K562 (cell line): Measurements from ENCODE around the gene ZFP69B.

ENCODE experiments used
- CBX8 ChIP-seq: fragments of 200-600 bp; sonication (generic); IDR thresholded peaks from 2 replicates; pipeline ENCODE4 v1.6.1; 2012; ENCODE audit warnings: borderline replicate concordance, mixed run types, low read depth, mild to moderate bottlenecking, moderate library complexity, mixed read lengths, low read length, control low read depth, inconsistent platforms; ENCODE audit not compliant: poor library complexity, severe bottlenecking; ENCODE audit errors: extremely low read depth
- FOS ChIP-seq: IDR thresholded peaks from 3 replicates; pipeline ENCODE4 v1.6.1; 2011; ENCODE audit not compliant: insufficient read length; ENCODE audit errors: extremely low read depth
- KAT7 ChIP-seq: sonication (generic); formaldehyde crosslinking; IDR thresholded peaks from 2 replicates; pipeline ENCODE4 v1.8.0; 2022; ENCODE audit warnings: missing genetic modification reagents, mild to moderate bottlenecking, borderline replicate concordance
- RBBP5 ChIP-seq: fragments of 200-600 bp; sonication (generic); IDR thresholded peaks from 2 replicates; pipeline ENCODE4 v1.6.1; 2012; ENCODE audit warnings: borderline replicate concordance, mild to moderate bottlenecking, low read length, control low read depth, inconsistent platforms; ENCODE audit not compliant: insufficient read depth, poor library complexity, severe bottlenecking
- SRF ChIP-seq, 2 experiments: fragments of 250-450, 450-650 bp in 1 of 2; sonication (Bioruptor Pico) in 1 of 2; sonication (generic) in 1 of 2; formaldehyde crosslinking; IDR thresholded peaks; 2 replicates each; pipeline versions ENCODE4 v1.5.0 to v1.5.1; 2020 to 2022; ENCODE audit warnings: mild to moderate bottlenecking in 1 of 2, missing genetic modification reagents in 1 of 2
- SRSF9 ChIP-seq: fragments of 200-400 bp; formaldehyde crosslinking; IDR thresholded peaks from 2 replicates; pipeline ENCODE4 v1.6.1; 2017; ENCODE audit warnings: low read depth, low read length, borderline replicate concordance
- ZFP30 ChIP-seq: fragments of 250-450 bp; sonication (Bioruptor Pico); IDR thresholded peaks from 2 replicates; pipeline ENCODE4 v1.8.0; 2022; ENCODE audit warnings: moderate library complexity, mild to moderate bottlenecking, inconsistent platforms, borderline replicate concordance

- TF ChIP-seq CBX8: no peak
- TF ChIP-seq SRSF9: no peak
- TF ChIP-seq ZFP30 (CRISPR knock-in tag): no peak
- no peak for TF ChIP-seq KAT7
- TF ChIP-seq FOS: no peak
- TF ChIP-seq RBBP5: no peak
- no peak for TF ChIP-seq SRF (CRISPR knock-in tag; IDR thresholded peaks at IDR 0.05)
These were observed 39.0 kb upstream of the ZFP69B start for GRCh38 chr1:40411294-40411693.
